ENCODE measurements around the gene SLC25A21.
"Not testable (repeated sequence)": the region's sequence is repeated elsewhere in the genome, so short reads cannot be mapped to it uniquely, and the experiment has no call there.

SLC25A21 gene

GRCh38 chr14:36750244-36750643, 422.2 kb downstream of the SLC25A21 start:
- DNase-seq = no peak

- no peak for DNase-seq
These were observed 423.7 kb downstream of the SLC25A21 start for GRCh38 chr14:36748610-36749213.

- DNase-seq = no peak
These were observed 424.8 kb downstream of the SLC25A21 start for GRCh38 chr14:36747411-36748184.

DNA sequence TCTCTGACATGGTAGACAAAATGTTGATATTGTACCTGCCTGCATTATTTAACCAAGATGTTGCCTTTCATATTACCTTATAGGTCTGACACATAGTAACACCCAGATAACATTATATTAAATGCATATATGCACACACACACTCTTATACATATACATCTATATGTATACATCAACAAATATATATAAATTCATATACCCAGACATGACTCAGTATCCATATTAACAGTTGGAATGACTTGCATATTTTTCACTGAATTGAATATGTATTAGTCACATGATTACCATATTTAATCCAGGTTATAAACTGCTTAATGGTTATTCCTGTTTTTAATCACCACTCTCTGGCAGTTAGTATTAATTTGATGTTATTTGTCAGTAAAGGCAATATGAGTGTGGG, 425.5 kb downstream of the SLC25A21 start:
- no peak for DNase-seq

- no peak for DNase-seq
These were observed 430.5 kb downstream of the SLC25A21 start for GRCh38 chr14:36741858-36742257.

DNA sequence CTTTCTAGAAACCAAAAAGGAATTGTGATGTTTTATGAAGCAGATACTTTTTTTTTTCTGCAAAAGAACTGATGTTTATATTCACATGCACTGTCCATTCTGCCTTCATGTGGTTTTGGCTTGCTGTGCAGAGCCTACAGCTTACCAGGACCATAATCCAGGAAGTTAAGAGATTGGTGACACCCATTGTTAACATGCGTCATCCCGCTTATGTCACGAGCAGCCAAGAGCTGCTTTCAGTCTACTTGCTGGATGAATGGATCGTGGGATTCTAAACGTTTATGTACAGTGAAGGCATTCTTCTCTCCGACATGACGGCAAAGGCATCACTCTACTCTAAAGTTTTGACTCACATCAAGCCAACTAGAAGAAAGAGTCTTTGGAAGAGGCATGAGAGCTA, 434.1 kb downstream of the SLC25A21 start:
- no peak for DNase-seq

DNA sequence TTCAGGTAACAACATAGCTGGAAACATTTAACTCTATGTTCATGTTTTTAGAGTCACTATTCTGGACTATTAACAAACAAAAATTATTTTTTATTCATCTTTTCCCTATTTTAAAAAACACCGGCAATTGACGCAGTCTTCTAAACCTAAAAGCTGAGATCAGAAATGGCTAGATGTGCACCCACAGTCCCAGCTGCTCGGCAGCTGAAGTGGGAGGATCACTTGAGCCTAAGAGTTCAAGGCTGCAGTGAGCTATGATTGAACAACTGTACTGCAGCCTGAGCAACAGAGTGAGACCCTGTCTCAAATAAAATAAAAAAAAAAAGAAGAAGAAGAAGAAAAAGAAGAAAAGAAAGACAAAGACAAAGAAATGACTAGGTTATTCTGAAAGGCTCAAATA, 446.3 kb downstream of the SLC25A21 start:
- DNase-seq = no peak

DNA sequence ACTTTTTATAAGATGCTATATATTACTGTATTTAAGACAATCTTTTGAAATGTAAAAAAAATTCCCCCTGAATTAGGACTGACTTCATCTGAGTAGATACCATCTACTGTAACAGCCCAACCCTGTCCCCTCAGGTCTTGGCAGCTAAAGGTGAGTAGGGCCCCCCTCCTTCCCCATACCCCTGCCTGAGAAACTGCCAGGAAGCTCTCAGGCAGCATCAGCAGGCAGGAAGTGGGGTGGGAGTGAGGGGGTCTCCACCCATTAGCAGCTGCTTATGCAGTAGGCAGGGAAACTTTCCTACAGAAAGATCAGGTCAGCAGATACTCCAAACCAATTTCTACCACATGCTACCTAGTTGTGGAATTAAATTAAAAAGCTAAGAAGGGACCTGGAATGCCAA, 448.2 kb downstream of the SLC25A21 start:
- DNase-seq = no peak

DNA sequence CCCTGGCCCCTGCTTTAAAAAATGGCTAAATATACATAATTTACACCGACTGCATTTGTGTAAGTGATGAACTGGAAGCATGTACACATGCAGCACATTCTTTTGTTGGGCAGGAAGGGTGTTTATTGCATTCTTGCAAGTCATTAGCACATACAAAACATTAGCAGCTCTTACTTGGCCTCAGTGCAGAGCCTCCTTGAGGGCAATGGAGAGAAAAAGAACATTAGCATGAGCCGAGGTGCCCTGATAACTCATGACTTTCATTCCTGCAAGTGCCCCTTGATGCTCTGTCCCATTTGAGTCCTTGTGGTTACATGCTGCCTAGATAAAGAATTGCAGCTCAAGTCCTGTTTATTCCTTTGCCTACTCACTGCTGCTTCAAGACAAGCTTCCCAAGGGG, 448.9 kb downstream of the SLC25A21 start:
- DNase-seq = no peak

GRCh38 chr14:36721877-36722276, 450.5 kb downstream of the SLC25A21 start:
- no peak for DNase-seq

- DNase-seq = no peak
These were observed 451.7 kb downstream of the SLC25A21 start for GRCh38 chr14:36720657-36721056.

DNA sequence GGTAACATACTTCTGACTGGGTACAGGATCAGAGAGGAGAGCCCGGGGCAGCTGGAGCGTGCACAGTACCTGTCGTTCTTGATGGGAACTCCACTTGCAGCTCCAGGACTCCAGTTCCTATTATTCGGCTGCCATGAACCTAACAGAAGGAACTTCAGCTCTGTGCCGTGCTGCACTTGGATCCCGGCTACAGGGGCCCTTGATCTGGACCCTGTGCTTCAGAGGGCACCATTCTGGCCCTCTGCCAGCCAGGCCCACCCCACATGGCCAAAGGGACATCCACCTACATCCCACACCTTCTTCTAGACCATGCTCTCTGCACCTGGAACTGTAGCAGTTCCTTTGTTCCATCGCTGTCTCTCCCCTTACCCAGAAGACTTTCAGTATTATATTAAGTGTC, 452.6 kb downstream of the SLC25A21 start:
- DNase-seq = no peak

DNA sequence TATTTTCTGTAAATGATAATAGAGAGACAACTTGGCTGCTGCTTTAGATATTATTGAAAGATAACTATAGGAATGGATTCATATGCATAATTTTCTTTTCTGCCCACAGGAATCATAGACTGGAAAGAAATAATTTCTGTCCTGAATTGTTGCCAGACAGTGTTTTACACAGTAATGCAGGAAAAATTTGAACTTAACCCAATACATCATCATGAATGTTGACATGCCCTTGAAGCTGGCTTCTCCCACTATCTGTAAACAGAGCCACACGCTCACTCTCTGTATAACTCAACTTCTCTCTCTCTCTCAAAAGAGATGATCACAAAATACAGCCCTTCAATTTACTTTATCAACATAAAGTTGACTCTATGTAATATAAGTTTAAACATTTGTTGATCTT, 454.2 kb downstream of the SLC25A21 start:
- no peak for DNase-seq

DNA sequence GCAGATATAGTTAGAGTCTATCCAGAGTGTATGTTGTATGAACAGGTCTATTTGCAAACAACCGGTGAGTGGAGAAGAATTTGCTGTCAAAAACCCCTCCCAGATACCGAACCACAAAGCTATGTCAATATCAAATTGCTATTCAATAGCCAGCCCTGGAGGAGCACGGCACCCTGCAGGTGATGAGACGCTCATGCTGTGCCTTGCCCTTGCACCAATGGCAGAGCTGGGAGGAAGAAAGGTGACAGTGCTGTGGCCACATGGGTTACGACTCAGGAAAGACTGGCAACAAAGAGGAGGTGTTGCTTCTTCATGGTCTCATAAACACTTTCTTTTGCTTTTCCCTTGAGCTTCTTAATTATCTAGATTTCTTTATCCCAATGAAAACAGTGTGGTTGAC, 455.0 kb downstream of the SLC25A21 start:
- no peak for DNase-seq

- DNase-seq = no peak
These were observed 455.7 kb downstream of the SLC25A21 start for GRCh38 chr14:36716614-36717184.

- DNase-seq = no peak
These were observed 458.3 kb downstream of the SLC25A21 start for GRCh38 chr14:36713960-36714703.

DNA sequence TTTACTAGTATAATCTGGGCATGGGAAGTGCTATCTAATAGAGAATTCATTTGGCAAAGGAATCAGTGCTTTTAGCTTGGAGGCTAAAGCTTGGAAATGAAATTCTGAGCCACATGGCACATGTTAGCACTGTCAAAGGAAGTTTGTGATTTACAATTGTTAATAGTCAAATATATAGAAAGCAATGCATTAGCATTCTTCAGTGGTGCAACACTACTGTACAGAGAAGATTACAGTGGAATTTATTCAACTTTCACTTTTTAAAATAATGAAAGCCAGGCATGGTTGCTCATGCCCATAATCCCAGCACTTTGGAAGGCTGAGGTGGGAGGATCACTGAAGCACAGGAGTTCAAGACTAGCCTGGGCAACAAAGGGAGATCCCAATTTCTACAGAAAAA, 464.8 kb downstream of the SLC25A21 start:
- DNase-seq = no peak

- DNase-seq = no peak
These were observed 469.9 kb downstream of the SLC25A21 start for GRCh38 chr14:36702474-36702873.

DNA sequence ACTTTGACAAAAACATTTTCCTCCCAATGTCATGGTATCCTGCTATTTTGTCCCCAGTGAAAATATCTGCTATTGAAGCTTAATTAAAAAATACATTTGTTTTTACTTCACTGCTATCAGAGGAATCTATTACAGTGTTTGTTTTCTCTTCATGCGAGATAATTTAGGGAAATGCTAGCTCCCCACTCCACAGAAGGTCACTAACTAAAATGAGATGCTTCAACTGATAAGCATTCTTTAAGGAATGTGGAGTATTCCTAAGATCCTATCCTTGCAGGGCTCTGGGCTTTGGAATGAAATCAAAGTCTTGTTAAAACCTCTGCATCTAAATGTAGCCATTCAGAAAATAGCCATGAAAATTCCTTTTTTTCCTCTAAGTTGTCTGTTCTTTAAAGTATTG, 471.3 kb downstream of the SLC25A21 start:
- DNase-seq = no peak

GRCh38 chr14:36700651-36701050, 471.8 kb downstream of the SLC25A21 start:
- no peak for DNase-seq

GRCh38 chr14:36699420-36699819, 473.0 kb downstream of the SLC25A21 start:
- DNase-seq = not testable (repeated sequence)

GRCh38 chr14:36690311-36691040, 481.9 kb downstream of the SLC25A21 start:
- no peak for DNase-seq

DNA sequence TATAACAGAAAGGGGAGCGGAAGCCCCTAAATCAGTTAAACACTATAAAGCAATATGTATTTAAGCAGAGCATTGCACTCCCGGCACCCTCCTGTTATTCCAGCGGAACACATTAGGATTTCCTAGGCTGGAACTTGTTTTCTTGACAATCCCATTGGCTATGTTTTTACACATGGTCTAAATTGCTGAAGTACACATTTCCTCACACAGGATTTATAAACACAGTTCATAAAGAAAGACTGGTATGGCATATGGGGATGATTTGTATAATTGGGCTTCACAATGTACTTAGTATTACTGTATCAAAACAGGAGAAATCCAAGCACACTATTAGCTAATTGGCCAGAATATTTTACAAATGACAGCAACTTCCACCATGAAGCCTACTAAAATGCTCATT, 487.5 kb downstream of the SLC25A21 start:
- peak; percentile 49 for DNase-seq
